Trophoblast cell (in vitro differentiated cells and primary cell): ENCODE data around the gene BACE2.

Source experiments
- DNase-seq, 2 donors: peaks; one replicate each; pipeline ENCODE4 v3.0.0-alpha.2; 2016
- H2AFZ ChIP-seq: 2 replicates; pipeline ENCODE4 v1.6.1; 2013; ENCODE audit warnings: low read length, moderate library complexity, mild to moderate bottlenecking; ENCODE audit not compliant: insufficient read depth, poor library complexity
- H2AK5ac ChIP-seq: 2 replicates; pipeline ENCODE4 v1.6.1; 2013; ENCODE audit warnings: mild to moderate bottlenecking, low read length
- H2BK120ac ChIP-seq: 2 replicates; pipeline ENCODE4 v1.6.1; 2013; ENCODE audit warnings: low read length, mild to moderate bottlenecking, moderate library complexity; ENCODE audit not compliant: insufficient read depth, poor library complexity
- H2BK12ac ChIP-seq: 2 replicates; pipeline ENCODE4 v1.6.1; 2013; ENCODE audit warnings: mild to moderate bottlenecking, low read length, moderate library complexity
- H2BK5ac ChIP-seq: 2 replicates; pipeline ENCODE4 v1.6.1; 2013; ENCODE audit warnings: low read length, low read depth, moderate library complexity, mild to moderate bottlenecking; ENCODE audit not compliant: poor library complexity
- H3K14ac ChIP-seq: 2 replicates; pipeline ENCODE4 v1.6.1; 2013; ENCODE audit warnings: mild to moderate bottlenecking, low read length
- H3K18ac ChIP-seq: 2 replicates; pipeline ENCODE4 v1.6.1; 2013; ENCODE audit warnings: mild to moderate bottlenecking, low read length
- H3K23ac ChIP-seq: 2 replicates; pipeline ENCODE4 v1.6.1; 2013; ENCODE audit warnings: low read length
- H3K27ac ChIP-seq: 2 replicates; pipeline ENCODE4 v1.5.1; 2013; ENCODE audit warnings: low read depth, mild to moderate bottlenecking, inconsistent platforms, low read length, moderate library complexity
- H3K27me3 ChIP-seq: 2 replicates; pipeline ENCODE4 v1.6.1; 2013; ENCODE audit warnings: inconsistent platforms, mild to moderate bottlenecking, low read length, moderate library complexity; ENCODE audit not compliant: insufficient read depth
- H3K36me3 ChIP-seq, 2 experiments: 1 replicate in 1 of 2; 2 replicates in 1 of 2; pipeline ENCODE4 v1.6.1; 2013; ENCODE audit warnings: low read length in 2 of 2, mild to moderate bottlenecking in 2 of 2, moderate library complexity in 1 of 2; ENCODE audit not compliant: insufficient read depth in 2 of 2, control insufficient read depth in 1 of 2
- H3K4ac ChIP-seq: 2 replicates; pipeline ENCODE4 v1.6.1; 2013; ENCODE audit warnings: low read depth, mild to moderate bottlenecking, low read length, moderate library complexity
- H3K4me1 ChIP-seq, 2 experiments: 1 replicate in 1 of 2; 2 replicates in 1 of 2; pipeline ENCODE4 v1.6.1; 2013; ENCODE audit warnings: low read length in 2 of 2, mild to moderate bottlenecking in 2 of 2, moderate library complexity in 1 of 2; ENCODE audit not compliant: insufficient read depth in 2 of 2, control insufficient read depth in 1 of 2
- H3K4me2 ChIP-seq: 2 replicates; pipeline ENCODE4 v1.6.1; 2013; ENCODE audit warnings: inconsistent platforms, mild to moderate bottlenecking, low read length, moderate library complexity
- H3K4me3 ChIP-seq: 2 replicates; pipeline ENCODE4 v1.5.1; 2013; ENCODE audit warnings: mild to moderate bottlenecking, low read depth, low read length, inconsistent platforms
- H3K79me1 ChIP-seq: one replicate; pipeline ENCODE4 v1.6.1; 2013; ENCODE audit warnings: low read length
- H3K79me2 ChIP-seq: 2 replicates; pipeline ENCODE4 v1.6.1; 2013; ENCODE audit warnings: low read length, mild to moderate bottlenecking; ENCODE audit not compliant: control insufficient read depth, insufficient read depth, poor library complexity
- H3K9ac ChIP-seq: 2 replicates; pipeline ENCODE4 v1.6.1; 2013; ENCODE audit warnings: mild to moderate bottlenecking, low read length
- H3K9me3 ChIP-seq: 2 replicates; pipeline ENCODE4 v1.6.1; 2013; ENCODE audit warnings: low read depth, mild to moderate bottlenecking, control low read depth, inconsistent platforms, low read length; ENCODE audit not compliant: insufficient read depth
- H4K12ac ChIP-seq: 2 replicates; pipeline ENCODE4 v1.6.1; 2013; ENCODE audit warnings: low read depth, mild to moderate bottlenecking, low read length, moderate library complexity
- H4K8ac ChIP-seq: 2 replicates; pipeline ENCODE4 v1.6.1; 2013; ENCODE audit warnings: low read depth, mild to moderate bottlenecking, low read length, moderate library complexity
- H4K91ac ChIP-seq: one replicate; pipeline ENCODE4 v1.6.1; 2013; ENCODE audit warnings: low read depth, mild to moderate bottlenecking, low read length, moderate library complexity
- WGBS: extraction: QIAGEN DNeasy Blood & Tissue Kit; methylation state at CpG from one replicate; pipeline ENCODE4 v1.1.7; 2013; ENCODE audit warnings: missing lambda C conversion rate; ENCODE audit not compliant: insufficient read length, insufficient coverage; ENCODE audit errors: extremely low coverage; 5-methylcytosine and 5-hydroxymethylcytosine counted together

The BACE2 gene

DNA sequence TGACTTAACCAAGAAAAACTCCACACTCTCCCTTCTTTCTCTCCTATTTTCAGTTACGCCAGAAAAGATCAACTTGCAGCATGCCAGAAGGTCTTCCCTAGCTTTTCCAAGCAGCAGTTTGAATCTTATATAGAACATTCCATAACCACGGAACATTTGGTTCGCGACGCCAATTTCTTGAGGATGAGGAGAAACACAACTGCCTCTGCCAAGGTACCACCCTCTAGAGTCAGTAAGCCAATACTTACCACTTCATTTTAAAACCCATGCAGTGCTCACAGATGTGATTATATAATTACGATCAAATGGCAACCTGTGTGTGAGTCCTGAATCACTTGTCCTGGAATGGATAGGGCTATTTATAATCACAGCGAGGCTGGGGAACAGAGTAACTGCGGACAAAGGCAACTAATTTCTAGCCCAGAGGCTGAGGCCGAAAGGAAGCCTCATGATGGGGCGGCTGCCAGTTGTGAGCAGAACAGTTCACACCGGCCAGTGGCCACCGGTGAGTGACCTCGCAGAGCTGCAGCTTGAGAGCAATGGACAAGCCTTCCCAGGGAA, 43.2 kb upstream of the BACE2 start:
- WGBS = no CpG with 5 or more reads among the region's 13 CpGs
- H3K79me2 ChIP-seq = no peaks in the 10 kb centered on the region

DNA sequence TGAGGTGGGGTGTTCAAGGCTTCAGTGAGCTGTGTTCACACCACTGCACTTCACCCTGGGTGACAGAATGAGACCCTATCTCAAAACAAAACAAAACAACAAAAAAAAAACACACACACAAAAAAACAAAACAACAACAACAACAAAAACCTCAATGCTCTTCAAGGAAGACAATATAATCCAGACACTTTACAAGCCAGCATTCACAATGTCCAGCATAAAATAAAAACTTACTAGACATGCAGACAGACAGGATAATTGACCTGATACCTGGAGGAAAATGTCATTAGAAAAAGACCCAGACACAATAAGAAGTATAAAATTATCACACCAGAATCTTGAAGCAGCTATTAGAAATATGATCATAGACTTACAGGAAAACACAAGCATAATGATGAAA, 39.0 kb upstream of the BACE2 start:
- H4K12ac ChIP-seq = no peak overlapping the region
- H2BK12ac ChIP-seq = no peak overlapping the region
- no peak overlapping the region for H2BK5ac ChIP-seq
- no peak overlapping the region for H4K8ac ChIP-seq
- H3K14ac ChIP-seq = no peak overlapping the region
- no peak overlapping the region for H3K18ac ChIP-seq
- H3K4me2 ChIP-seq = no peak overlapping the region
- peaks cover 1% of the 10 kb centered on the region for H3K9me3 ChIP-seq
- H3K23ac ChIP-seq = no peak overlapping the region
- no peak overlapping the region for H3K4ac ChIP-seq
- no peak overlapping the region for H2BK120ac ChIP-seq
- no peaks in the 10 kb centered on the region for H3K79me1 ChIP-seq
- DNase-seq = no peak
- H3K4me1 ChIP-seq = no peaks in the 10 kb centered on the region
- no peaks in the 10 kb centered on the region for H3K36me3 ChIP-seq
- H3K79me2 ChIP-seq = no peaks in the 10 kb centered on the region
- H3K4me3 ChIP-seq = no peak overlapping the region
- H3K9ac ChIP-seq = no peak overlapping the region
- H2AFZ ChIP-seq = no peak overlapping the region
- no peaks in the 10 kb centered on the region for H3K27me3 ChIP-seq
- H2AK5ac ChIP-seq = no peak overlapping the region
- H4K91ac ChIP-seq = no peak overlapping the region
- H3K27ac ChIP-seq = no peak overlapping the region

More for the DNA sequence above, 43.2 kb upstream of the BACE2 start:
- H3K23ac ChIP-seq = no peak overlapping the region
- H3K4me2 ChIP-seq = no peak overlapping the region
- no peak overlapping the region for H2AK5ac ChIP-seq
- H2BK120ac ChIP-seq = no peak overlapping the region
- no peak overlapping the region for H4K12ac ChIP-seq
- H3K9ac ChIP-seq = no peak overlapping the region
- H4K8ac ChIP-seq = no peak overlapping the region
- H3K36me3 ChIP-seq = no peaks in the 10 kb centered on the region
- H2AFZ ChIP-seq = no peak overlapping the region
- no peaks in the 10 kb centered on the region for H3K9me3 ChIP-seq
- H3K4me3 ChIP-seq = no peak overlapping the region
- no peak overlapping the region for H3K18ac ChIP-seq
- no peak overlapping the region for H3K27ac ChIP-seq
- H3K79me1 ChIP-seq = no peaks in the 10 kb centered on the region
- H3K14ac ChIP-seq = no peak overlapping the region
- no peak overlapping the region for H3K4ac ChIP-seq
- DNase-seq = no peak
- H3K27me3 ChIP-seq = no peaks in the 10 kb centered on the region
- H2BK5ac ChIP-seq = no peak overlapping the region
- H4K91ac ChIP-seq = no peak overlapping the region
- no peaks in the 10 kb centered on the region for H3K4me1 ChIP-seq
- H2BK12ac ChIP-seq = no peak overlapping the region

DNA sequence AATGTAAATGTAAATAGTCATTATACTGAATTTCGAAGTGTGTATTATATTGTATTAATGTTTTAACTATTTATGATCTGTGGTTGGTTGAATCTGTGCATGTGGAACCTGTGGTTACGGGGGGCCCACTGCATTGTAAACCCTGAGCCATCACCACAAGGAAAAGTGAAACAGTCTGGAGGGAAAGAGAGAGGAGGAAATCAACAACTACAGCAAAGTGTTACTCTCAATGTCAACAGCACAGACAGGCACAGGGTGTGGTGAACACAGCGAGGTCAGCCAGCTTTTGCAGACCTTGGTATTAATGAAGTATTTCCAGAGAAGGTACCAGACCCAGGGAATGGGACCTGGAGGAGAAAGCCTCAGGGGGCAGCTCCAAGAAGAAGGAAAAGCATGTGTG, 37.1 kb upstream of the BACE2 start:
- H3K4me2 ChIP-seq = no peak overlapping the region
- H3K36me3 ChIP-seq = no peaks in the 10 kb centered on the region
- H4K8ac ChIP-seq = no peak overlapping the region
- H3K27me3 ChIP-seq = no peaks in the 10 kb centered on the region
- DNase-seq = no peak
- no peak overlapping the region for H3K4ac ChIP-seq
- no peak overlapping the region for H2BK12ac ChIP-seq
- WGBS = 100% methylated on average over 1 of the region's 3 CpGs
- no peak overlapping the region for H2AFZ ChIP-seq
- no peak overlapping the region for H3K9ac ChIP-seq
- H3K4me1 ChIP-seq = no peaks in the 10 kb centered on the region
- no peak overlapping the region for H2BK120ac ChIP-seq
- no peak overlapping the region for H4K12ac ChIP-seq
- no peaks in the 10 kb centered on the region for H3K79me1 ChIP-seq
- no peak overlapping the region for H4K91ac ChIP-seq
- H3K9me3 ChIP-seq = peaks cover 1% of the 10 kb centered on the region
- H3K79me2 ChIP-seq = no peaks in the 10 kb centered on the region
- no peak overlapping the region for H3K27ac ChIP-seq
- H3K18ac ChIP-seq = no peak overlapping the region
- no peak overlapping the region for H3K4me3 ChIP-seq
- no peak overlapping the region for H2AK5ac ChIP-seq
- H3K23ac ChIP-seq = no peak overlapping the region
- no peak overlapping the region for H3K14ac ChIP-seq
- H2BK5ac ChIP-seq = no peak overlapping the region

DNA sequence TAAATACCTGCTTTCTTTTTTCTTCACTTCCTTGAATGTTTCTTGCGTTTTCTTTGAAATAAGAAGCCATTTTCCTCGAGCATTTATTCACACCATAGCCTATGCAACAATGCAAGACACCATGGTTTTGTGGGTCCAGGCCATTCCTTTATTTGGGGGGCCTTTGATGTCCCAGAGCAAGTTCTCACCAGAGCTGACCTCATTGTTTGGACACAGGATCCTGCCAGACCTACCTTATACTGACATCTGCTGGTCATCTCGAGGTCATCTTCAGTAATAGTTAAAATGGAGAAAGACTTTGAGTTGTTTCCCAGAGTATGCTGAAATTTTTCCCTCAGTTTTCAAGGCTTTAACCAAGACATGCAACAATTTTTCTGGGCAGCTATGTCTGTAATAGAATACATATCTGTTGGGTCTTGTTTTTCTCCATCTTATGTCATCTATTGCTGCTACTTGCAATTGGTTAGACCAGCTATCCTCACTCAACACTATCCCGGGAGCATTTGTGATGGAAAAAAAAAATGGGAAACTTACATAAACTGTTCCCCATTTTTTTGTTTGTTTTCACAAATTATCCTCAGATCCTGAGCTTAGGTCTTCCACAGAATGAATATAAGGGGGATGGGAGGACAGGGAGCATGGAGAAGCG, 34.0 kb upstream of the BACE2 start:
- no peak overlapping the region for H4K91ac ChIP-seq
- H3K79me1 ChIP-seq = no peaks in the 10 kb centered on the region
- no peaks in the 10 kb centered on the region for H3K79me2 ChIP-seq
- H3K36me3 ChIP-seq = no peaks in the 10 kb centered on the region
- WGBS = no CpG with 5 or more reads among the region's 5 CpGs
- H3K4ac ChIP-seq = no peak overlapping the region
- no peak overlapping the region for H3K23ac ChIP-seq
- no peak overlapping the region for H3K9ac ChIP-seq
- H2BK5ac ChIP-seq = no peak overlapping the region
- H3K4me1 ChIP-seq = no peaks in the 10 kb centered on the region
- H3K27me3 ChIP-seq = no peaks in the 10 kb centered on the region
- H3K9me3 ChIP-seq = peaks cover 6% of the 10 kb centered on the region
- H4K8ac ChIP-seq = no peak overlapping the region
- H2BK12ac ChIP-seq = no peak overlapping the region
- no peak overlapping the region for H2BK120ac ChIP-seq
- peak; percentile 28 to 63 for DNase-seq
- H2AK5ac ChIP-seq = no peak overlapping the region
- H3K18ac ChIP-seq = no peak overlapping the region
- H2AFZ ChIP-seq = no peak overlapping the region
- H4K12ac ChIP-seq = no peak overlapping the region
- H3K4me2 ChIP-seq = no peak overlapping the region
- H3K14ac ChIP-seq = no peak overlapping the region
- H3K27ac ChIP-seq = no peak overlapping the region
- no peak overlapping the region for H3K4me3 ChIP-seq
